Stimulated activated CD8-positive, alpha-beta memory T cell treated with anti-CD3 and anti-CD28 coated beads, Interleukin-12 subunit alpha, Interleukin-12 subunit beta, amount 100 ng/mL, for 24 hours (primary cell): ENCODE measurements around the gene NUMB.

Experiments
- DNase-seq: peaks from one replicate; pipeline ENCODE4 v3.0.0-alpha.2; 2020; ENCODE audit errors: extremely low read depth

NUMB gene

GRCh38 chr14:73261075-73261474 is 197.3 kb downstream of the NUMB start:
- DNase-seq, result no peak

- DNase-seq, result no peak
Measured at GRCh38 chr14:73260574-73260973, 197.8 kb downstream of the NUMB start.

GRCh38 chr14:73259837-73260236 is 198.5 kb downstream of the NUMB start:
- DNase-seq, result no peak

- DNase-seq, result no peak
Measured at GRCh38 chr14:73258845-73259611, 199.3 kb downstream of the NUMB start.

- no peak for DNase-seq
Measured at GRCh38 chr14:73258076-73258475, 200.3 kb downstream of the NUMB start.

- DNase-seq, result no peak
Measured at GRCh38 chr14:73255693-73256225, 202.6 kb downstream of the NUMB start.

- DNase-seq, result no peak
Measured at GRCh38 chr14:73255005-73255400, 203.3 kb downstream of the NUMB start.

- DNase-seq, result no peak
Measured at GRCh38 chr14:73254247-73255004, 203.9 kb downstream of the NUMB start.

GRCh38 chr14:73253721-73254120 is 204.6 kb downstream of the NUMB start:
- no peak for DNase-seq

GRCh38 chr14:73253323-73253610 is 205.1 kb downstream of the NUMB start:
- DNase-seq, result no peak

- no peak for DNase-seq
Measured at GRCh38 chr14:73252491-73253322, 205.6 kb downstream of the NUMB start.

GRCh38 chr14:73251516-73252215 is 206.7 kb downstream of the NUMB start:
- DNase-seq, result no peak

GRCh38 chr14:73250781-73251500 is 207.4 kb downstream of the NUMB start:
- DNase-seq, result no peak

- DNase-seq, result no peak
Measured at GRCh38 chr14:73250317-73250713, 208.0 kb downstream of the NUMB start.

GRCh38 chr14:73249564-73250316 is 208.6 kb downstream of the NUMB start:
- no peak for DNase-seq

- DNase-seq, result no peak
Measured at GRCh38 chr14:73249108-73249507, 209.2 kb downstream of the NUMB start.

- DNase-seq, result no peak
Measured at GRCh38 chr14:73248108-73248868, 210.1 kb downstream of the NUMB start.

- no peak for DNase-seq
Measured at GRCh38 chr14:73246387-73247150, 211.8 kb downstream of the NUMB start.
